ENCODE data around the gene NUP50. TPM values are rescaled to one million over a fixed set of nuclear protein-coding genes. Genes with fewer than 3 reads are reported as not detected.

NUP50 gene
- total RNA-seq, 1 donor from 2014 or later = 65.1 TPM

GRCh38 chr22:45159652-45160462 is 3.9 kb upstream of the NUP50 start:
- no peak for DNase-seq (ENCODE audit: low spot score, unreplicated experiment)
- TF ChIP-seq CTCF (IDR thresholded peaks at IDR 0.05; ENCODE audit: unreplicated experiment) = peak; percentile 12
- H3K27me3 Mint-ChIP-seq = no peaks in the 10 kb centered on the region

GRCh38 chr22:45162531-45162930 is 1.2 kb upstream of the NUP50 start:
- no peaks in the 10 kb centered on the region for H3K9me3 Mint-ChIP-seq (ENCODE audit: low read depth)
- H3K4me1 Mint-ChIP-seq (ENCODE audit: low read depth) = peaks cover 29% of the 10 kb centered on the region
- H3K27ac Mint-ChIP-seq = peak overlapping the region; percentile 98
- no peak for DNase-seq (ENCODE audit: low spot score, unreplicated experiment)
- peaks cover 1% of the 10 kb centered on the region for H3K36me3 Mint-ChIP-seq (ENCODE audit: insufficient read depth)
- H3K27me3 Mint-ChIP-seq = no peaks in the 10 kb centered on the region
- no peak for TF ChIP-seq CTCF (IDR thresholded peaks at IDR 0.05; ENCODE audit: unreplicated experiment)
- H3K4me3 Mint-ChIP-seq (ENCODE audit: low read depth) = peak overlapping the region; percentile 81

More at GRCh38 chr22:45159652-45160462, 3.9 kb upstream of the NUP50 start:
- Mint-ChIP-seq H3K27ac (peak overlapping the region; percentile 16), H3K36me3 (ENCODE audit: insufficient read depth) (peaks cover 5% of the 10 kb centered on the region), H3K9me3 (ENCODE audit: low read depth) (no peaks in the 10 kb centered on the region), H3K4me3 (ENCODE audit: low read depth) (no peak overlapping the region), H3K4me1 (ENCODE audit: low read depth) (peaks cover 28% of the 10 kb centered on the region)

GRCh38 chr22:45163099-45163450 is 650 bp upstream of the NUP50 start:
- DNase-seq (ENCODE audit: low spot score, unreplicated experiment) = no peak
- H3K4me1 Mint-ChIP-seq (ENCODE audit: low read depth) = peaks cover 29% of the 10 kb centered on the region
- no peaks in the 10 kb centered on the region for H3K27me3 Mint-ChIP-seq
- no peaks in the 10 kb centered on the region for H3K9me3 Mint-ChIP-seq (ENCODE audit: low read depth)
- peak; percentile 8 for TF ChIP-seq CTCF (IDR thresholded peaks at IDR 0.05; ENCODE audit: unreplicated experiment)
- H3K36me3 Mint-ChIP-seq (ENCODE audit: insufficient read depth) = peaks cover 1% of the 10 kb centered on the region
- H3K4me3 Mint-ChIP-seq (ENCODE audit: low read depth) = peak overlapping the region; percentile 81
- H3K27ac Mint-ChIP-seq = peak overlapping the region; percentile 98

GRCh38 chr22:45164270-45165088 is 754 bp downstream of the NUP50 start:
- Mint-ChIP-seq H3K27ac (peak overlapping the region; percentile 92), H3K36me3 (ENCODE audit: insufficient read depth) (peaks cover 3% of the 10 kb centered on the region), H3K4me1 (ENCODE audit: low read depth) (peaks cover 26% of the 10 kb centered on the region), H3K27me3 (no peaks in the 10 kb centered on the region), H3K4me3 (ENCODE audit: low read depth) (peak overlapping the region; percentile 81), H3K9me3 (ENCODE audit: low read depth) (no peaks in the 10 kb centered on the region)
- peak; percentile 28 for DNase-seq (ENCODE audit: low spot score, unreplicated experiment)
- no peak for TF ChIP-seq CTCF (IDR thresholded peaks at IDR 0.05; ENCODE audit: unreplicated experiment)

GRCh38 chr22:45166932-45167331 is 3.2 kb downstream of the NUP50 start:
- H3K27ac Mint-ChIP-seq = no peak overlapping the region
- H3K9me3 Mint-ChIP-seq (ENCODE audit: low read depth) = no peaks in the 10 kb centered on the region
- H3K36me3 Mint-ChIP-seq (ENCODE audit: insufficient read depth) = peaks cover 15% of the 10 kb centered on the region
- H3K4me1 Mint-ChIP-seq (ENCODE audit: low read depth) = peaks cover 16% of the 10 kb centered on the region
- H3K4me3 Mint-ChIP-seq (ENCODE audit: low read depth) = no peak overlapping the region
- DNase-seq (ENCODE audit: low spot score, unreplicated experiment) = no peak
- TF ChIP-seq CTCF (IDR thresholded peaks at IDR 0.05; ENCODE audit: unreplicated experiment) = no peak
- no peaks in the 10 kb centered on the region for H3K27me3 Mint-ChIP-seq

All from progenitor cell of endocrine pancreas (in vitro differentiated cells).